ENCODE data around the gene CAGE1. TPM values are rescaled to one million over a fixed set of nuclear protein-coding genes. Genes with fewer than 3 reads are reported as not detected.
"Not testable (repeated sequence)": the region's sequence is repeated elsewhere in the genome, so short reads cannot be mapped to it uniquely, and the experiment has no call there.

The CAGE1 gene
- total and polyA plus RNA-seq, 2 donors (not counting 3 experiments of a cell fraction or from before 2014, with no cell fraction given), result not detected

DNA sequence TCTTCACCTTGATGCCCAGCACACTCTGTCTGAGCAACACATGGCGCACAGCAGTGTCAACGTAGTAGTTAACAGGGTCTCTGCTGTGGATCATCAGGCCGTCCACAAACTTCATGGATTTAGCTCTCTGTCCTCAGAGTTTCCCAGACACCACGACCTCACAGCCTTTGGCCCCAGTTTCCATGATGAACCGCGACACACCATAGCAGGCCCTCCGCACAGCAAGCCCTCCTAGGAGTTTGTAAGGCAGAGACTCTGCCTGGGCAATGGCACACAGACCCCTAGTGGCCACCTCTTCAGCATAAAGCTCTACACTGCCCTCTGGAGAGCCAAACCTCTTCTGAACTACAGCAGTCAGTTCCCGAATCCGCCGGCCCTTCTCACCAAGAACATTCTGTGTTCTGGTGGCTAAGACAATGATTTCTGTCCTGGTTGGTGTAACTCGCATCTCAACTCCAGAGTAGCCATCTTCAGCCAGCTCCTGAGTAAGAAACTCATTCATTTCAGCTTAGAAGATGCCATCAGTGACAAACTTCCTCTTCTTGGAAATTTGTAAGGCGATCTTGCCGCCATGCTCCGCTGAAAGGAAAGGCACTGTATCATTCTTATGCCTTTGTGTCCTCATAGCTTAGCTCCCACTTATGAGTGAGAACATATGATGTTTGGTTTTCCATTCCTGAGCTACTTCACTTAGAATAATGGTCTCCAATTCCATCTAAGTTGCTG lies 50.4 kb downstream of the CAGE1 start:
- TF ChIP-seq, protein P1, sequence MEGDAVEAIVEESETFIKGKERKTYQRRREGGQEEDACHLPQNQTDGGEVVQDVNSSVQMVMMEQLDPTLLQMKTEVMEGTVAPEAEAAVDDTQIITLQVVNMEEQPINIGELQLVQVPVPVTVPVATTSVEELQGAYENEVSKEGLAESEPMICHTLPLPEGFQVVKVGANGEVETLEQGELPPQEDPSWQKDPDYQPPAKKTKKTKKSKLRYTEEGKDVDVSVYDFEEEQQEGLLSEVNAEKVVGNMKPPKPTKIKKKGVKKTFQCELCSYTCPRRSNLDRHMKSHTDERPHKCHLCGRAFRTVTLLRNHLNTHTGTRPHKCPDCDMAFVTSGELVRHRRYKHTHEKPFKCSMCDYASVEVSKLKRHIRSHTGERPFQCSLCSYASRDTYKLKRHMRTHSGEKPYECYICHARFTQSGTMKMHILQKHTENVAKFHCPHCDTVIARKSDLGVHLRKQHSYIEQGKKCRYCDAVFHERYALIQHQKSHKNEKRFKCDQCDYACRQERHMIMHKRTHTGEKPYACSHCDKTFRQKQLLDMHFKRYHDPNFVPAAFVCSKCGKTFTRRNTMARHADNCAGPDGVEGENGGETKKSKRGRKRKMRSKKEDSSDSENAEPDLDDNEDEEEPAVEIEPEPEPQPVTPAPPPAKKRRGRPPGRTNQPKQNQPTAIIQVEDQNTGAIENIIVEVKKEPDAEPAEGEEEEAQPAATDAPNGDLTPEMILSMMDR (IDR thresholded peaks at IDR 0.05; ENCODE audit: extremely low read depth in 1 of 2, insufficient read depth in 1 of 2, low read depth in 1 of 2, low read length in 2 of 2), result peak; percentile 31 to 60
- H2AFZ ChIP-seq (ENCODE audit: low read depth, low read length); H3K27me3 ChIP-seq (ENCODE audit: control insufficient read depth in 2 of 2, insufficient read depth in 2 of 2, low read length in 2 of 2); H3K9me1 ChIP-seq (replicated peaks; ENCODE audit: control insufficient read depth, extremely low read depth, insufficient read depth, low read length); H3K9ac ChIP-seq (replicated peaks; ENCODE audit: extremely low read depth, insufficient read depth, low read length); BruUV-seq (replicated peaks); H3K9me3 ChIP-seq (replicated peaks; ENCODE audit: control insufficient read depth, insufficient read depth, low read length); H3K79me2 ChIP-seq (ENCODE audit: control insufficient read depth, insufficient read depth, low read length); H3K36me3 ChIP-seq (ENCODE audit: control insufficient read depth in 2 of 2, extremely low read depth in 1 of 2, insufficient read depth in 2 of 2, low read length in 2 of 2); H3K4me1 ChIP-seq (ENCODE audit: control insufficient read depth, extremely low read depth, insufficient read depth, low read length); H4K20me1 ChIP-seq (replicated peaks; ENCODE audit: control insufficient read depth, extremely low read depth, insufficient read depth, low read length); POLR2A ChIA-PET; H3K4me3 ChIP-seq (replicated peaks in 1 of 3; ENCODE audit: insufficient read depth in 1 of 3, low read depth in 1 of 3, low read length in 3 of 3); H3K4me2 ChIP-seq (ENCODE audit: insufficient read depth, low read length); dilution Hi-C loops (cut with MboI; ENCODE audit: extremely low pct_ligation_motif_present, low sequenced_read_pairs); H3K27ac ChIP-seq (ENCODE audit: insufficient read depth, low read depth, low read length): not testable (repeated sequence)
- peak; percentile 80 for FAIRE-seq
- peak; percentile 20 for DNase-seq (ENCODE audit: low read depth, low spot score)
- intact Hi-C loops (cut with micrococcal nuclease), result loop anchor here (1.0 kb wide), 1 partner anchor 63 kb away; no protein-coding TSS in a partner anchor
- CTCF ChIA-PET, result interaction anchor here (0.5 to 1.7 kb wide), 14 partner anchors 10 to 720 kb away, joined by 3 to 13 read pairs (median 4); partner anchors contain the start of genes CAGE1, RIOK1 and SSR1

DNA sequence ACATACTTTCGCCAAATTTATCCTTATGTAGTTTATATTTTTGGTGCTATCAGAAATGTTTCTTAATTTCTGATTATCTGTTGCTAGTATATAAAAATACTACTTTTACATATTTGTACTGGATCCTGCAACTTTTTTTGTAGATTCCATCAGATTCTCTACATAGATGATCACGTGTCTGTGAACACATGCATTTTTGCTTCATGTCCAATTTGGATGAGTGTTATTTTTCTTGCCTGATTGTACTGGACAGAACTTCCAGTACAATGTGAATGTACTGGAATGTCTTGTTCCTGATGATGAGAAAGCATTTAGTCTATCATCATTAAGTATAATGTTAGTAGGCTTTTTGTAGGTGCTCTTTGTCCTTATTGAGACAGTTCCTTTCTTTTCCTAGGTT lies 51.5 kb downstream of the CAGE1 start:
- intact Hi-C loops (cut with micrococcal nuclease), result no loop called here
- Histone ChIP-seq H3K4me1 (ENCODE audit: control insufficient read depth, extremely low read depth, insufficient read depth, low read length) (no peaks in the 10 kb centered on the region), H3K36me3 (ENCODE audit: control insufficient read depth in 2 of 2, extremely low read depth in 1 of 2, insufficient read depth in 2 of 2, low read length in 2 of 2) (no peaks in the 10 kb centered on the region), H2AFZ (ENCODE audit: low read depth, low read length) (no peak overlapping the region), H3K79me2 (ENCODE audit: control insufficient read depth, insufficient read depth, low read length) (no peaks in the 10 kb centered on the region), H3K4me2 (ENCODE audit: insufficient read depth, low read length) (no peak overlapping the region), H3K27ac (ENCODE audit: insufficient read depth, low read depth, low read length) (no peak overlapping the region), H3K27me3 (ENCODE audit: control insufficient read depth in 2 of 2, insufficient read depth in 2 of 2, low read length in 2 of 2) (peaks cover 7 to 8% of the 10 kb centered on the region in 2 experiments), H4K20me1 (replicated peaks; ENCODE audit: control insufficient read depth, extremely low read depth, insufficient read depth, low read length) (no peaks in the 10 kb centered on the region), H3K9me3 (replicated peaks; ENCODE audit: control insufficient read depth, insufficient read depth, low read length) (no peaks in the 10 kb centered on the region), H3K4me3 (replicated peaks in 1 of 3; ENCODE audit: insufficient read depth in 1 of 3, low read depth in 1 of 3, low read length in 3 of 3) (no peak overlapping the region), H3K9ac (replicated peaks; ENCODE audit: extremely low read depth, insufficient read depth, low read length) (no peak overlapping the region), H3K9me1 (replicated peaks; ENCODE audit: control insufficient read depth, extremely low read depth, insufficient read depth, low read length) (no peaks in the 10 kb centered on the region)
- dilution Hi-C loops (cut with MboI; ENCODE audit: extremely low pct_ligation_motif_present, low sequenced_read_pairs), result no loop called here
- CTCF ChIA-PET, result interaction anchor here (1.3 to 1.7 kb wide), 3 partner anchors 13 to 721 kb away, joined by 3 read pairs; partner anchors contain the start of gene SSR1
- no TSS peak for BruUV-seq (replicated peaks)
- FAIRE-seq (no peak), DNase-seq (ENCODE audit: low read depth, low spot score) (no peak)
- TF ChIP-seq, protein P1 (IDR thresholded peaks at IDR 0.05; ENCODE audit: extremely low read depth in 1 of 2, insufficient read depth in 1 of 2, low read depth in 1 of 2, low read length in 2 of 2), result no peak
- TF ChIP-seq, protein P2, sequence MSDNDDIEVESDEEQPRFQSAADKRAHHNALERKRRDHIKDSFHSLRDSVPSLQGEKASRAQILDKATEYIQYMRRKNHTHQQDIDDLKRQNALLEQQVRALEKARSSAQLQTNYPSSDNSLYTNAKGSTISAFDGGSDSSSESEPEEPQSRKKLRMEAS (IDR thresholded peaks at IDR 0.05; ENCODE audit: insufficient read depth, insufficient read length), result no peak
- TF ChIP-seq EZH2 (IDR thresholded peaks at IDR 0.05; ENCODE audit: borderline replicate concordance, low read depth, low read length, severe bottlenecking), result no peak
- no peak for TF ChIP-seq GATA2 (IDR thresholded peaks at IDR 0.05; ENCODE audit: insufficient read depth, insufficient read length, low read depth, low read length)
- TF ChIP-seq POLR2AphosphoS5 (IDR thresholded peaks at IDR 0.05; ENCODE audit: insufficient read depth, low read depth, low read length), result no peak
- no peak for TF ChIP-seq MYC (IDR thresholded peaks at IDR 0.05; ENCODE audit: low read depth, low read length)
- no peak for TF ChIP-seq POLR2A (IDR thresholded peaks at IDR 0.05; ENCODE audit: low read depth, low read length)
- TF ChIP-seq JUN (IDR thresholded peaks at IDR 0.05; ENCODE audit: borderline replicate concordance, insufficient read depth, insufficient read length, low read depth), result no peak
- TF ChIP-seq FOS (IDR thresholded peaks at IDR 0.05; ENCODE audit: borderline replicate concordance, insufficient read depth, low read length), result no peak
- POLR2A ChIA-PET, result no interaction called here

Data from endothelial cell of umbilical vein (primary cell).